IMR-90 (cell line): ENCODE measurements around the gene WNT7A.

ENCODE experiments used
- CEBPB ChIP-seq: IDR thresholded peaks from 2 replicates; pipeline ENCODE4 v1.6.1; 2012; ENCODE audit warnings: low read depth, low read length, improper control_type of control experiment
- RAD21 ChIP-seq: IDR thresholded peaks from 2 replicates; pipeline ENCODE4 v1.6.1; 2012; ENCODE audit warnings: low read length, improper control_type of control experiment
- TF ChIP-seq, protein P1 (sequence below): conservative IDR thresholded peaks from 2 replicates; pipeline ENCODE4 v1.5.1; 2012; ENCODE audit warnings: mild to moderate bottlenecking, low read depth, low read length, improper control_type of control experiment
- TF ChIP-seq, protein P2 (sequence below): fragments of 150-350 bp; IDR thresholded peaks from 2 replicates; pipeline ENCODE4 v1.6.1; 2016; ENCODE audit warnings: low read depth, mild to moderate bottlenecking, low read length, moderate library complexity, borderline replicate concordance

DNA sequence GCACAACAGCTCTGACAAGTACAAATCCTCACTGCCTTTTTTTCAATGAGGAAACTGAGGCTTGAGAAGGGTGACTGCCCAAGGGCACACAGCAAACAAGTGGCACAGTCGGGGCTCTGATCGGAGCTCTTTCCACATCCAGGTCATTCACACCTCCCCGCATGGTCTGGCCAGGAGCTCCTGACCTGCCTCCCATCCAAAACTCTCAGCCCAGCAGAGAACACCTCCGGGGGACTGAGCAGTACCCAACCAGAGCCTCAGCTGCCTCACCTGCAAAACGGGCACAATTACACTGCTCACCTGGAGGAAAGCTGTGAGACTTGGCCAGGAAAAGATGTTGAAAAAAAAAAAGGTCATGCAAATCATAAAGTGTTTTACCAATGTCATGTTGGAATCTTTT lies 36.5 kb downstream of the WNT7A start:
- TF ChIP-seq, protein P1, sequence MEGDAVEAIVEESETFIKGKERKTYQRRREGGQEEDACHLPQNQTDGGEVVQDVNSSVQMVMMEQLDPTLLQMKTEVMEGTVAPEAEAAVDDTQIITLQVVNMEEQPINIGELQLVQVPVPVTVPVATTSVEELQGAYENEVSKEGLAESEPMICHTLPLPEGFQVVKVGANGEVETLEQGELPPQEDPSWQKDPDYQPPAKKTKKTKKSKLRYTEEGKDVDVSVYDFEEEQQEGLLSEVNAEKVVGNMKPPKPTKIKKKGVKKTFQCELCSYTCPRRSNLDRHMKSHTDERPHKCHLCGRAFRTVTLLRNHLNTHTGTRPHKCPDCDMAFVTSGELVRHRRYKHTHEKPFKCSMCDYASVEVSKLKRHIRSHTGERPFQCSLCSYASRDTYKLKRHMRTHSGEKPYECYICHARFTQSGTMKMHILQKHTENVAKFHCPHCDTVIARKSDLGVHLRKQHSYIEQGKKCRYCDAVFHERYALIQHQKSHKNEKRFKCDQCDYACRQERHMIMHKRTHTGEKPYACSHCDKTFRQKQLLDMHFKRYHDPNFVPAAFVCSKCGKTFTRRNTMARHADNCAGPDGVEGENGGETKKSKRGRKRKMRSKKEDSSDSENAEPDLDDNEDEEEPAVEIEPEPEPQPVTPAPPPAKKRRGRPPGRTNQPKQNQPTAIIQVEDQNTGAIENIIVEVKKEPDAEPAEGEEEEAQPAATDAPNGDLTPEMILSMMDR: no peak
- no peak for TF ChIP-seq RAD21
- no peak for TF ChIP-seq CEBPB
- TF ChIP-seq, protein P2, sequence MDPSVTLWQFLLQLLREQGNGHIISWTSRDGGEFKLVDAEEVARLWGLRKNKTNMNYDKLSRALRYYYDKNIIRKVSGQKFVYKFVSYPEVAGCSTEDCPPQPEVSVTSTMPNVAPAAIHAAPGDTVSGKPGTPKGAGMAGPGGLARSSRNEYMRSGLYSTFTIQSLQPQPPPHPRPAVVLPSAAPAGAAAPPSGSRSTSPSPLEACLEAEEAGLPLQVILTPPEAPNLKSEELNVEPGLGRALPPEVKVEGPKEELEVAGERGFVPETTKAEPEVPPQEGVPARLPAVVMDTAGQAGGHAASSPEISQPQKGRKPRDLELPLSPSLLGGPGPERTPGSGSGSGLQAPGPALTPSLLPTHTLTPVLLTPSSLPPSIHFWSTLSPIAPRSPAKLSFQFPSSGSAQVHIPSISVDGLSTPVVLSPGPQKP: no peak
